ENCODE data around the gene SPAG6.

GRCh38 chr10:22335173-22335933, 9.9 kb upstream of the SPAG6 start:
- TF ChIP-seq CTCF (conservative IDR thresholded peaks at IDR 0.05) (no peak), EZH2 (IDR thresholded peaks at IDR 0.05; ENCODE audit: low read depth) (no peak)
